Head of caudate nucleus (tissue), 42 donors: ENCODE measurements around the gene ITGB2.
"Not testable (repeated sequence)": the region's sequence is repeated elsewhere in the genome, so short reads cannot be mapped to it uniquely, and the experiment has no call there.

Experiments used
- DNase-seq, 42 donors: peaks; one replicate each; pipeline versions ENCODE4 v3.0.0 to v3.0.0-alpha.2; 2020 to 2021; ENCODE audit warnings: mixed read lengths in 7 of 42
- intact Hi-C: fragments of 100-400 bp; cut with DNase I; formaldehyde crosslinking; loops from one replicate; pipeline ENCODE4 v1.15.0; 2022

Gene ITGB2

DNA sequence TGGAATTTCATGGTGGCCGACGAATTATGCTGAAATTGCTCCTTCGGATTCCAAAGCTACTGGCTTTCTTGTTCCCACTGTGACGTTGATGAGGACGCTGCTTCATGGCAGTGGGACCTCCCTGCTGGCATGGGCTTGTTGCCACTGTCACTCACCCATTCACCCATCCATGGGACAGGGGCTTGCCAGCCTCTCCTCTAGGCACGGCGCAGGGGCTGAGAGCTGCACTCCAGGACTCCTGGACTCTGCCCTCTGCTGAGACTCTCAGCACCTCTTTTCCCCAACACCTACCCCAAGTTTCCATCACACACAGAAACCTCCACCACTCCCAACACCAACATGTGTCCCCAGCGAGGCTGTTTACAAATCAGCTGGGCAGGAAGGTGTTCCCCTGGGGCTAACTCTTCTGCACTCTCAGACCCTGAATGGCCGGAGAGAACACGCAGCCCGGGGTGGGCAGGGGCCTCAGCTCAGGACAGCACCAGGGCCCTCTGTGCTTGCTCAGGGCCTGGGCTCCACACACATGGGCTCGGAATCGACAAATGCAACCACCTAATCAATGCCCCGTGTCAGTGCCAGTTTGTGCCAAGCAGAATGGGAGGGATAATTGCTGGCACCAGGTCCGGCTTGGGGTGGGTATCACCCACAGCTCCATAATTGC is 3.1 kb downstream of the ITGB2 start:
- no peak for DNase-seq
- intact Hi-C loops, result no loop called here

DNA sequence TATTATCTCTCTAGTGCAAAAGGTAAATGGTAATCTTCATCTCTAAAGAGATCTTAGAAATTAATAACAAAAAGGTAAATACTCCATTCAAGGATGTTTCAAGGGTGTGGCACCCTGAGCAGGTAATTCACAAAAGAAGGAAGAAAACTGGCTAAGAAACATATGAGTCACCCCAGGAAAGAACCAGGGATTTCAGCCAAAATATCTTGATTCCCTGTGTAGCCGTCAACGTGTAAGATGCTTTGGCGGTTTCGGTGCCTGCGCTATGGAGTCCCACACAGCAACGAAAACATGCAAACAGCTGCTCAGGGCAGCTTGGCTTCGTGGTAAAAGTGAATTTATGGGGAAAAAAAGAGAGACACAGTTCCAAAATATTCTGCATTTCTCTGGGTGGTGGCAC is 3.7 kb downstream of the ITGB2 start:
- DNase-seq, result no peak
- intact Hi-C loops, result no loop called here

DNA sequence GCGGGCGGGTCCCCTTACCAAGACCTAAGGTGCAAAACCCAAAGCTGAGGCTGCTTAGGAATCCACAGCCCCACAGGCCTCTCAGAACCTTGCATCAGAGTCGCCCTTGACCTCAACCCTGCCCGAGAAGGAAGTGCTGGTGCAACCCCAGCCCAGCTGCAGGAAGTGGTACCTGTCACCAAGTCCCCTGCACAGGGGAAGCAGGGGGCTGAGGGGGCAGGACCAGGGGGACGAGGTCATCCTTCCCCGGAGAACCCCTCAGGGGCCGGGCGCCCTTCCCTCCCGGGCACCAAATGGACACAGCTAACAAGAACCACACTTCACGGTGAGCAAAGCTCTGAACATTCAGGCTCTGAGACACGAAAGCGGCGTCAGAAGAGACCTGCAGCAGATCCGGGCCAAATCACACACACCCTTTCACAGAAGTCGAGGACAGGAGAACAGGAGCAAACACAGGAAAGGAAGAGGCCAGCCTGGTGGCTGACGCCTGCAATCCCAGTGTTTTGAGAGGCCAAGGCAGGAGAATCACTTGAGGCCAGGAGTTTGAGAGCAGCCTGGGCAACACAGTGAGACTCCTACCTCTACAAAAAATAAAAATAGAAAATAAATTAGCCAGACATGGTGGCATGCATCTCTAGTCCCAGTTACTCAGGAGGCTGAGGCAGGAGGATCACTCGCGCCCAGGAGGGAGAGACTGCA is 6.4 kb downstream of the ITGB2 start:
- intact Hi-C loops, result no loop called here
- peak in 2 of 42 donors; percentile 35 to 47 for DNase-seq

DNA sequence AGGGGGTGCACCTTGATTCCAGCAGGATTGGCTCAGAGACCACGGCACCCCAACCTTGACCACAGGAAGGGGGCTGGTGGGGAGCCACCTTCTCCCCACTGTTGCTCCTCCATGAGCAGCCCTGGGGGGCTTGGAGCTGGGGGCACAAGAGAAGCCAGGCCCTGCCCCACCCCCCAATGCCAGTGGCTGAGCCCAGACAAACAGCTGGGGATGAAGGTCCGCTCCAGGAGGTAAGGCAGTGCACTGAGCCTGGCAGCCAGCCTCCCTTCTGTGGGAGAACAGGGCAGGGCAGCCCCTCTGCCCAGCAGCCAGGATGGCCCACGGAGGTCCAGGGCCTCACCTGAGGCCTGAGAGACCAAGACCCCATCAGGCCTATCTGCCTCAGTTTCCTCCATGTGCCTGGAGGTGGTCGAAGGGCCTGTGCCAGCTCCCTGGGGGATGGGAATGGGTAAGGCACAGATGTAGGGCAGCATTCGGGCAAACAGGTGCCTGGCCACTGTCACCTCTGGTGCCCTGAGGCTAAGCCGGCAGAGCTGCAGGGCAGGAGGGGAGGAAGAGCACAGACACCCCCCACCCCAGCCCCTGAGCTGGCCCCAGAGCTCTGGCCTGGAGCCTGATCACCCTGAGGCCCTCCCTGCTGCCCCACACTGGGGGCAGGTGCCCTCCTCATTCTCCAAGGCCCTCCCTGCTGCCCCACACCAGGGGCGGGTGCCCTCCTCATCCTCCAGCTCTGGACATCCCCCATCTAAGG is 7.1 kb downstream of the ITGB2 start:
- DNase-seq, result no peak
- intact Hi-C loops, result no loop called here

DNA sequence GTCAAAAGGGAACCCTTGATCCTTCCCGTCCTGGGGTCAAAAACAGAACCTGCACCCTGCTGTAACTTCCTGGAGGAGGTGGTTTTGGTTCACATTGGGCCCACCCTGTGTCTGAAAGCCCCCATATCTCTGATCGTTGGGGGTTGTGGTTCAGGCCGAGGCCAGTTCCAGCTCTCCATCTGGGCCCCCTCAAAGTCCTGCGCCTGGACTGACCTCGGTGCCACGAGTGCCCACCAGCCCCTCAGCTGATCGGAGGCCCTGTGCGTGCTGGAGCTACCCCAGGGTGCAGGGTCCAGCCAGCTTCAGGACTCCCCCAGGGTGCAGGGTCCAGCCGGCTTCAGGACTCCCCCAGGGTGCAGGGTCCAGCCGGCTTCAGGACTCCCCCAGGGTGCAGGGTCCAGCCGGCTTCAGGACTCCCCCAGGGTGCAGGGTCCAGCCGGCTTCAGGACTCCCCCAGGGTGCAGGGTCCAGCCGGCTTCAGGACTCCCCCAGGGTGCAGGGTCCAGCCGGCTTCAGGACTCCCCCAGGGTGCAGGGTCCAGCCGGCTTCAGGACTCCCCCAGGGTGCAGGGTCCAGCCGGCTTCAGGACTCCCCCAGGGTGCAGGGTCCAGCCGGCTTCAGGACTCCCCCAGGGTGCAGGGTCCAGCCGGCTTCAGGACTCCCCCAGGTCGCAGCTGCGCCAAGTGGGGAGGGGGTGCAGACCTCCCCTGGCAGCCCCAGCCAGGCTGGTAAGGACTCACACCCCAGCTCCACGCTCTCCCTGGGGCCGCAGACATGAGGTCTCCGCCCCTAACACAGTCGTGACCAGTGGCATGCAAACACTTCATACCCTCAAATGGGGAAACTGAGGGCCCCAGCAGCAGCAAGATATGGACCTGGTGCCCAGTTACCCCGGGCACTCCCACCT is 7.9 kb downstream of the ITGB2 start:
- intact Hi-C loops, DNase-seq: not testable (repeated sequence)

DNA sequence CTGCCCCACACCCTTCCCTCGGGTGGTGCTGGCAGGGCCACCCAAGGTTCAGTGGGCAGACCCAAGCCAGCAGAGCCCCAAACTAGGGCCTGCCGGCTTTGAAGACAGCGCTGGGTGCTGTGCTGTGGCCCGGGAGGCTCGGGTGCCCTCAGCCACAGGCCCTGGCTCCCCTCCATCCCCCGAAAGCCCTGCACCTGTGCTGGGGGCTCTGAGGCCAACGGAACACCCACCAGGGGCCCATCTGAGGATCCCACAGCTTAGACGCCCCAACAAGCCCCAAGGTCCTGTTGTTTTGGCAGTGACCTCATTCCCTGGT is 8.6 kb downstream of the ITGB2 start:
- intact Hi-C loops, result no loop called here
- DNase-seq, result no peak

DNA sequence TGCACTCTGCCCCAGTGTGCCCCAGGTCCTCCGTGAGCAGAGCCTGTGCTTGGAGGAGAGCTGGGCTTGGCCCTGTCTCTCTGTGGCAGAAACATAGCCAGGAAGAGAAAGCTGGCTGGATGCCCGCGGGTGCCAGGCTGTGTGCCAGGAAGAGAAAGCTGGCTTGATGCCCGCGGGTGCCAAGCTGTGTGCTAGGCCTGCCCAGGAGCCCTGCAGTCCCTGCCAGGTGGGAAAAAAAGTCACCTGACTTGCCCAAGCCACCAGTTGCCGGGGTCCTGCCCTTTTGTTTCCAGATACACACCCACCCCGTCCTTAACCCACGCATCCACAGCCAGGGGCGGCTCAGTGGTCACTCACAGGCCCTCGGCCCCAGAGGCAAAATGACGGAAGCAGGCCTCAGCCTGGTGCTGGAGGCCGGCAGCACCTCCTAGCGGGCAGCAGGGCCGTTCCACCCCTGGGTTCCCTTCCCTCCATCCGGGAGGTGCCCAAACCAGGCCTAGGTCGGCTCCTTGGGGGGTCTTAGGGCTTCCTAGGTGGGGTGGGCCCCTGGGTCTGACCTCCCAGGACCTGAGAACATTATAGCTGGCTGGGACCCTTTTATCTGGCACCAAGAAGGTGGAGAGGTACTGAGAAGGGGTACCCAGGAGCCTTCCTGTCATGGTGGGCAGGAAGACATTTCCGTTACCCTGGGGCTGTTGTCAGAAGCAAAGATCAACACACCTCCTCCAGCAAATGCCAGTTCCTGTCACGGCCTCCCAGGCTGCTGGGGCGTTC is 9.1 kb downstream of the ITGB2 start:
- DNase-seq, result peak; percentile 38 to 84 (median 68)
- intact Hi-C loops, result no loop called here

DNA sequence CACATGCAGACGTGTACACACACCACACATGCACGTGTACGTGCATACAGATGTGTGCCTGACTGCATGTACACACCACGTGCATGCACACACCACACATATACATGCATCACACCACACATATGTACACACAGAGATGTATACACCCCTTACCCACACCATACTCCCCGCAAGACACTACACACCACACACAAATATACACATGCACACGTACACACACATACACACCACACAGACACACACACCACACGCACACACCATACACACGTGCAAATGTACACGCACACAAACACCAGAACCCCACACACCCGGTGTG is 9.7 kb downstream of the ITGB2 start:
- no peak for DNase-seq
- intact Hi-C loops, result no loop called here

DNA sequence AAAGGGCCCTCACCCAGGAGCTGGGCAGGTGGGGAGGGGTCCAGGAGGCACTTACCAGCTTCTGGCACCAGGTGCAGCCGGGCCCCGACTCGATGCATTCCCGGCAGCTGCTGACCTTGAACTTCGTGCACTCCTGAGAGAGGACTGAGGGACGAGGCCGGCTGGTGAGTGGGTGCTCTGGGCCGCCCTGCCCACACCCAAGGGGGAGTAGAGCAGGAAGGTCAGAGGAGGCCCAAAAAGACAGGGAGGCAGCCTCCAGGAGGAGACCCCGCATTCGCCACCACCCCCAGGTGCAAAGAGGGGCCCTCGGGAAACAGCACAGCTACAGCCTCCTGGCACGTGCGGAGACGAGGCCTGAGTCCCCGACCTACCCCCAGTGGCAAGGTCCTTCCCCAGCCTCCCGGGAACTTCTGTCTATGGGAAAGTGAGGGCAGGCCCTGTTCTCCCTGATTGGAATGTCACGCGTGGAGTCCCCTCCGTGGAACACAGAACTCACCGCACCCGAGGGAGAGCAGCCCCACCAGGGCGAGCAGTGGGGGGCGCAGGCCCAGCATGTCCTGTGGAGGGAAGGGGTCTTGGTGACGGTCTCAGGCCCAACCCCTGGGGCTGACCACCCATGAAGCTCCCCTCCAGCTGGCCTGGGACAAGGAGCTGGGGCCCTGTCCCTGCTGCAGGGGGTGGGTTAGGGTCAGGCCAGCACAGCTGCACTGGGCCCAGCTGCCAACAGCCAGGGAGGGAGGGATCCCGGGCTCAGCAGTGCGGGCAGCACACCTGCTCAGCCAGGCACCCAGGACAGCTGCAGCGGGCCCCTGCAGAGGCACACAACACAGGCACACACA is 10.3 kb downstream of the ITGB2 start:
- intact Hi-C loops, result no loop called here
- DNase-seq, result no peak

DNA sequence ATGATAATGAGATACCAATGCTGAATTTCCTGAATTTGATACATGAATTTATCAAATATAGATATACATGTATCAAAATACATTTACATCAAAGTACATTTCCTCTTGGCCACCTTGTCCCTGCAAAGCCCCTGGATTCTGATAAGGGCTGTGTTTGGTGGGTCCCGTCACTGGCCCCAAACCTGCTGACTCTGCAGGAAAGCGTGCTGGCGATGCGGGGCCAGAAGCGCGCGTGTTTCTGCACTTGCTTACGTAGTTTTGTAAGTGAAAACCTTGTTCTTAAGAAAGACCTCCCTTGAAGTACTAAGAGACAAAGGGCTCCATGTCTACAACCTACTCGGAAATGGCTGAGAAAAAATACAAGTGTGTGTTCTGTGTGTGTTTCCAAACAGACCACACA is 11.0 kb downstream of the ITGB2 start:
- intact Hi-C loops, result no loop called here
- no peak for DNase-seq

DNA sequence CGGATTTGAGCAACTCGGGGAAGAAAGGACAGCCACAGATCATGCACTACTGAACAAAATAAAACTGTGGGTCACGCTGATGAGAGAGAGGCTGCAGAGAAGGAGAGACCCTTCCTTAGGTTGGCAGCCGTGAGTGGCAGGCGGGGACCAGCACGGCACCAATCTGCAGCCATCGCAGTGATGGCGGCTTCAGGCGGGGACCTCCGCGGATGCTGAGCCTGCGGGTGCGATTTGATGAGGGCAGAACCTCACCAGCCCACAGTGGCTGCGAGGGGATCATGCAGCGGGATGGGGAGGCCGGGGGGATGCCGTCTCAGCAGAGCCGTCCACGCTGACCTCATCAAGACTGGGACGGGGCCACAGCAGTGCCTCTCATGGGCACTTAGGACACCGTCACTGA is 11.8 kb downstream of the ITGB2 start:
- DNase-seq, result no peak
- intact Hi-C loops, result no loop called here

DNA sequence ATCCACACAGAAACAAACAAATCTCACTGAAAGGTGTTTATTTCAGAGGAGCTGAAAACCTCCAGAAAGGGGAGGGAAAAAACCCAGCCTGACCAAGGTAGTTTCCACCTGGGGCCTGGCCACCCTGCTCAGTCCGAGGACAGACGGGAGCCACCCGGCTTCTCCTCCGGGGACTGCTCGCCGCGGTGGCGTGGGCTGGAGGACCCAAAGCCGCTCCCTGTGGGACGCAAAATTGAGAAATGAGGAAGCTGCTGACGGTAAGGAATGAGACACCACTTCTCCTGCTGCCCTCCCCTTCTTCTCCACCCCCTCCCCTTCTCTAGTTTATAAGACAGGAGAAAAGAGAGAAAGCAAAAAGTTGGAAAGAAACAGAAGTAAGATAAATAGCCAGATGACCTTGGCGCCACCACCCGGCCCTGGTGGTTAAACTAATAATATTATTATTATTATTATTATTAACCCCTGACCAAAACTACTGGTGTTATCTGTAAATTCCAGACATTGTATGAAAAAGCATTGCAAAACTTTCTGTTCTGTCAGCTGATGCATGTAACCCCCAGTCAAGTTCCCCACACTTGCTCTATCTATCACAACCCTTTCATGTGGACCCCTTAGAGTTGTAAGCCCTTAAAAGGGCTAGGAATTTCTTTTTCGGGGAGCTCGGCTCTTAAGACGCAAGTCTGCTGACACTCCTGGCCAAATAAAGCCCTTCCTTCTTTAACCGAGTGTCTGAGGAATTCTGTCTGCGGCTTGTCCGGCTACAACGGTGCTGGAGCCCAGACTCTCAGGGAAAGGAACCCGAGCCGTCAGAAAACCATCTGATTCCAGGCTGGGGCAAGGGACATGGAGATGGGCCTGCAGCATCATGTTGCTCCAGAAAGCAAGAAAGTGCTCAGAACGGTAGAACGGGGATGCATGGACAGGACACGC is 12.5 kb downstream of the ITGB2 start:
- intact Hi-C loops, result no loop called here
- DNase-seq, result peak in 7 of 42 donors; percentile 16 to 54 (median 32)

DNA sequence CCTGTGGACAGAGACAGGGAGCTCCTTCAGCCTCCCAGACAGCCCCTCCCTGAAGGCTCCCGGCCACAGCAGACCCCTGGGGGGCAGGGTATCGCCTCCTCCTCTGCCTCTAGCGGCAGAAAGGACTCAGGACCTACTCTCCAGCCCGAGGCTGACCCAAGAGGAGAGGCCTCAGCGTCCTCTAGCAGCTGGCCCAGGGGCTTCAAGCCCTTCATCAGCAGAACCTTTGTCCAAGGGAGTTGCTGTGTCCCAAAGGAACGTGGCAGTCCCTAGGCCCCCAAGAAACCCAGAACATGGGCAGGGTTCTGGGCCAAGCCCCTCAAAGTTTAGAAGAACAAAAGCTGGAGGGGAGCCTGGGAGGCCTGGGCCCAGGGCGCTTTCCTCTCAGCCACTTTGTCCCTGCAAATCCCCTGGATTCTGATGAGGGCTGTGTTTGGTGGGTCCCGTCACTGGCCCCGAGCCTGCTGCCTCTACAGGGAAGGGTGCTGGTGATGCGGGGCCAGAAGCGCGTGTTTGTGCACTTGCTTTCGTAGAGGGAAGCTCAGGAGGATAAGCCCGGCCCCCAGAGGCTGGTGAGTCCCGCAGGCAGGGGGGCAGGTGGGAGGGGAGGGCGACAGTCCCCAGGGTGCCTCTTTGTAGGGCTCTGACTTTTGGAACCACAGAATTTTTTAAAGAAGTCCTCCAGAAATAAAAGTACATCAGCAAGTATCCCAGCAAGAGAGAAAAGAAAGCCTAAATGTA is 13.3 kb downstream of the ITGB2 start:
- no peak for DNase-seq
- intact Hi-C loops, result no loop called here

DNA sequence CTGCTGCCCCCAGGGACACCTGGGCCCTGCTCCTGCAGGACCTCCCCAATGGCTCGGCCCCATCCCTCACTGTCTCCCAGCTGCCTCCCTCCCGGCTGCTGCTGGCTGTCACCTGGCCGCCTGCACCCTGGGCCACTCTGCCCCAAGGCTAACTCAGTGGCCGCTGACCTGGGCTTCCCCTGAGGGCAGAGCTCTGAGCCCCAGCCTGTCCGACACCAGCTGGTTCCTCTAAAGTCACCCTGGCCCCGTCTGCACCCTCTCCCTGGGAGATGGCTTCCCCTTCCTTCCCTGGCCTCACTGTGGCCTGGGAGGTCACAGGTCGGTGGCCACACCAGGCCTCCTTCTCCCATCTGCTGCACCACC is 15.0 kb downstream of the ITGB2 start:
- DNase-seq, result no peak
- intact Hi-C loops, result no loop called here

DNA sequence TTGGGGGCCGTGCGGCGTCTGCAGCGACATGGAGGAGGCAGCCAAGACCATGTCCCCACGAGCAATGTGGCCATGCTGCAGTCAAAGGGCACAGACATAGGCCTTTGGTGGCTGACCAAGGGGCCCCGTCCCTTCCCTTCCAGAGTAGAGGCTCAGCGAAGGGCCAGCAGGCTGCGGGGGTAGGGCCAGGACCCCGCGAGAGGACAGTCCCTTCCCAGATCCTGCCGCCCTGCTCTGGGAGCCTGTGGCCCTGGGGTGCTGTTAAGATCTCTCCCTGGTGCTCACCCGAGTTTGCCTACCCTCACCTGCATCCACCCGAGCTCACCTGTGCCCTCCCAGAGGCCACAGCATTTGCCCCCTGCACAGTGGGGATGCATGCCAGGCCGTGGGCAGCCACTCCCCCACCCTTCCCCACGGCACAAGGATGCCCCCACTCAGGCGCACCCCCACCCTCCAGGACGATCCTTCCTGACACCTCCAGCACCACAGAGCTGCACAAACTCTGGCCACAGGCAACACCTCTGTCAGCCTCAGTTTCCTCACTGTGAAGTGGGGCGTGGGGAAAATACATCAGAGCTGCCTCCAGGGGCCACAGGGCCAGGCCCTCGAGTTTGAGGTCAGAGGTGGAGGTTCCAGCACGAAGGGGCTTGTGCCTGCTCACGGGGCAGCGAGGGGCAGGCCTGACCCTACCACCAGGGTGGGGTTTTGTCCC is 15.5 kb downstream of the ITGB2 start:
- intact Hi-C loops, result no loop called here
- DNase-seq, result no peak
